Measurements from ENCODE around the gene ZSWIM4.
A peak's percentile ranks its signal among the peaks of the same experiment; 100 is the strongest.
"Not testable (repeated sequence)": the region's sequence is repeated elsewhere in the genome, so short reads cannot be mapped to it uniquely, and the experiment has no call there.

Gene ZSWIM4

GRCh38 chr19:13794757-13795589, at the start of gene ZSWIM4:
Gene ZSWIM4, plus strand, starts transcription at chr19:13795443. Its CDS starts 206 bp downstream, at chr19:13795649.
- DNase-seq (ENCODE audit: low spot score), result peak; percentile 98

GRCh38 chr19:13747098-13747453, 48.2 kb upstream of the ZSWIM4 start:
- no peak for DNase-seq (ENCODE audit: low spot score)

- no peak for DNase-seq (ENCODE audit: low spot score)
These were observed 46.9 kb upstream of the ZSWIM4 start for GRCh38 chr19:13748169-13748828.

- no peak for DNase-seq (ENCODE audit: low spot score)
These were observed 43.8 kb upstream of the ZSWIM4 start for GRCh38 chr19:13751436-13751835.

DNA sequence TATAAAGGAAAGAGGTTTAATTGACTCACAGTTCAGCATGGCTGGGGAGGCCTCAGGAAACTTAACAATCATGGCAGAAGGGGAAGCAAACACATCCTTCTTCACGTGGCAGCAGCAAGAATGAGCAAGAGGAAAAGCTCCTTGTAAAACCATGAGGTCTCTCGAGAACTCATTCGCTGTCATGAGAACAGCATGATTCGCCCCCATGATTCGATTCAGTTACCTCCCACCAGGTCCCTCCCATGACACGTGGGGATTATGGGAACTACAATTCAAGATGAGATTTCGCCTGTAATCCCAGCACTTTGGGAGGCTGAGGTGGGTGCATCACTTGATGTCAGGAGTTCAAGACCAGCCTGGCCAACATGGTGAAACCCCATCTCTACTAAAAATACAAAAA, 41.6 kb upstream of the ZSWIM4 start:
- not testable (repeated sequence) for DNase-seq (ENCODE audit: low spot score)

DNA sequence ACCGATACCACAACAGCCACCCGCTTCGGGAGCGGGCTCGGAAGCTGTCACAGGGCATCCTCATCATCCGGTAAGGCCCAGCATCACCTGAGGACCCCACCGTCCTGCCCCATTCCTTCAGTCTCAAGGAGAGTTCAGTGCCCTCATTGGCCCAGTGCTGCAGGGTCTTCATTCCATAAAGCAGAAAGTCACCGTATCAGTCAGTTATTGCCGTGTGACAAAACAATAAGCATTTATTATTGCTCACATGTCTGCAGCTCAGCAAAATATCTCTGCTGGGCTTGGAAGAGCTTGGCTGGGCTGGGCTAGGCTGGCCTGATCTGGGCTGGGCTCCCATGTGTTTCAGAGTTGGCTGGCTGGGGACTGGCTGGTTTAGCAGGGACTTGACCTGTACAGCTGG, 39.0 kb upstream of the ZSWIM4 start:
- no peak for DNase-seq (ENCODE audit: low spot score)

DNA sequence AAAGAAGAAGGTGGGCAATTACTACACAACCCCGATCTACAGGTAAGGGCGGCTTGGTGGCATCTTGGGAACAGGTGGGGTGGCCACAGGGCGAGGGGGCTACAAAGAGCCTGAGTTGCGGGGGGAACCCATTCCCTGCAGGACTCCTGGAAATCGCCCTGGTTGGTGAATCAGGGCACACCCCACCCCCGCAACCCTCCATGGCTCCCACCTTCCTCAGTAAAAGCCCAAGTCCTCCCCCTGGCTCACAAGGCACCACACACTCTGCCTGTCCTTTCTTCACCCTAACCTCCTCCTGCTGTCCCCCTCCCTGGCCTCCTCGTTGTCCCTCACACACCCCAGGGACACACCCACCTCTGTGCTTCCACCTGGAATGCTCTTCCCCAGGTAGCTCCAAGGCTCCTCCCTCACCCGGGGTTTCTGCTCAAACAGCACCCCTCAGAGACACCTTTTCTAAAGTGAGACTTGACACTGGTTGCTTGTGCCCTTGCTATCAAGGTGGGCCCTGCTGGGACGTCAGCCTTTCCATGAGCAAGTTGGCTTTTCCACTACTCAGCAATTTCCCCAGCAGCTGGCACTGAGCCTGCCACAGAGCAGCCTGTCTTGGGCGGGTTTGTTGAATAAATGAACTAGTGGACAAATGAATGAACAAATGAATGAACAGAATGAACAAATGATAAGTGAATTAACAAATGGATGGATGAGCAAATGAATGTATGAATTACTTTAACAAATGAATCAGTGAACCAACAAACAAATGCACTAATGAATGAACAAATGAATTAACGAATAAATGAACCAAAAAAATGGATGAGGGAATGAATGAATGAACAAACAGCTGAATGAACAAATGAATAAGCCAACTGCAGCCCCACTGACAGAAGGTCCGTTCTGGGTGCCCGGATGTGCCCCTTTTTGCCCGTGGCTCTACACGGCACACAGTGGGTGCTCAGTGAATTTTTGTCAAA, 37.2 kb upstream of the ZSWIM4 start:
- DNase-seq (ENCODE audit: low spot score), result no peak

DNA sequence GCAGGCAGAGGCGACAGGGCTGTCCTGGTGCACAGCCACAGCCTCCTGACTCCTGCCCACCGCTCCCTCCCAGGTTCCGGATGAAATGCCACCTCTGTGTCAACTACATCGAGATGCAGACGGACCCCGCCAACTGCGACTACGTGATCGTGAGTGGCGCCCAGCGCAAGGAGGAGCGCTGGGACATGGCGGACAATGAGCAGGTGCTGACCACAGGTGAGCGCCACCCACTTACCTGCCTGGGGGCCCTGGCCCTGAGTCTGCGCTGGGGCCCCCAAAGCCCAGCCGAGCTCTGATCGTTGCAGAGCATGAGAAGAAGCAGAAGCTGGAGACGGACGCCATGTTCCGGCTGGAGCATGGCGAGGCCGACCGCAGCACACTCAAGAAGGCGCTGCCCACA, 36.4 kb upstream of the ZSWIM4 start:
- no peak for DNase-seq (ENCODE audit: low spot score)

DNA sequence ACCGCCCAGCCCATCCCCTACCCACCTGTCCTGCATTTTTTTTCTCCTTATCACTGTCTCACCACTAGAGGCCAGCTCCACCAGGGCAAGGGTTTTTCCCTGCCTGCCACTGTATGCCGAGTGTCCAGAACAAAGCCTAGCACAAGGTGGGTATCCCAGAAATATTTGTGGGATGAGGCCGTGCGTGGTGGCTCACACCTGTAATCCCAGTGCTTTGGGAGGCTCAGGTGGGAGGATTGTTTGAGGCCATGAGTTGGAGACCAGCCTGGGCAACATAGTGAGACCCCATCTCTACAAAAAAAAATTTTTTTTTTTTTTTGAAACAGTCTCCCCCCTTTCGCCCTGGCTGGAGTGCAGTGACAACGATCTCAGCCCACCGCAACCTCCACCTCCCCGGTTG, 33.8 kb upstream of the ZSWIM4 start:
- DNase-seq (ENCODE audit: low spot score), result no peak

- no peak for DNase-seq (ENCODE audit: low spot score)
These were observed 32.5 kb upstream of the ZSWIM4 start for GRCh38 chr19:13762635-13763235.

DNA sequence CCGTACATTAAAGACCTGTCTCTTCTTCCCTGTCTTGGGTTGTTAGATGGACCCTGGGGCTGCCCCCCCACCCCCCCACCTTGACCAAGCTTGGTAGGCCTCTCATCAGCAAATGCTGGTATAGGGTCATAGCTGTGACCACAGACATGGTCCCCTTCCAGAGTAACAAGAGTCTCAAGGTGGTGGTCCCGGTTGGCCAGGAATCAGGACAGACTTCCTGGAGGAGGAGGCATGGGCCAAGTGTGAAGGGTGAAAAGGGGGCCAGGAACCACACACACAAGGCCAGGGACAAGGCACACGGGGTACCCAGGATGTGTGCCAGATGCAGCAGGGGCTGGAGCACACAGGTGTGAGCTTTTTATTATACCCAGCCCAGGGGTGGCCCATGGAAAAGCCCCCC, 32.0 kb upstream of the ZSWIM4 start:
- no peak for DNase-seq (ENCODE audit: low spot score)

- DNase-seq (ENCODE audit: low spot score), result peak; percentile 89
These were observed 31.0 kb upstream of the ZSWIM4 start, which contains the start of gene MRI1 for GRCh38 chr19:13764101-13764807. Gene MRI1, plus strand, starts transcription at chr19:13764522. Its CDS starts 67 bp downstream, at chr19:13764589.

- DNase-seq (ENCODE audit: low spot score), result no peak
These were observed 30.3 kb upstream of the ZSWIM4 start for GRCh38 chr19:13764821-13765394.

- DNase-seq (ENCODE audit: low spot score), result no peak
These were observed 29.7 kb upstream of the ZSWIM4 start for GRCh38 chr19:13765395-13766094.

DNA sequence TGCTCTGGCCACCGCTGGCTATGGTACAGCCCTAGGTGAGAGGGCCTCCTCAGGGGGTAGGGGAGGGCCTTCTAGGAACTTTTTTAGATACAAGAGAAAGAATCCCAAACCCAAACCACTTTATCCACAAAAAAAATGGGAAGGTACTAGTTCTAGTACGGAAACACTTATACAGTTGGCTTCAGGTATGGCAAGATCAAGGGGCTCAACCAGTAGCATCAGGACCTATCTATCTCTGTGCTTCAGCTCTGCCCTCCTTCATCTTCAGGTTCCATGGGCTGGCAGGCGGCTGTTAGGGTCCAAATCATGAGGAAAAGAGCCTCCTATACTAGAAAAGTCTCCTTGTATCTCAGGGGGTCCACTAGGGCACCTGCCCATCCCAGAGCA, 29.2 kb upstream of the ZSWIM4 start:
- no peak for DNase-seq (ENCODE audit: low spot score)

DNA sequence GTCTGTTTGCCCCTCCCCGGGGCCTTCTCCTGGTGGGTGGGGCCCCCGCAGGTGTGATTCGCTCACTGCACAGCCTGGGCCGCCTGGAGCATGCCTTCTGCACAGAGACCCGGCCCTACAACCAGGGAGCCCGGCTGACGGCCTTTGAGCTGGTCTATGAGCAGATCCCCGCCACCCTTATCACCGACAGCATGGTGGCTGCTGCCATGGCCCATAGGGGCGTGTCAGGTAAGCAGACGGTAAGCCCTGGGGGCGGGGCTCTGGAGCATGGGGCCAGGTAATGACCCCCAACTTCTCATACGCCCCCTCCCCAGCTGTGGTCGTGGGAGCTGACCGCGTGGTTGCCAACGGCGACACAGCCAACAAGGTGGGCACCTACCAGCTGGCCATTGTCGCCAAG, 26.7 kb upstream of the ZSWIM4 start:
- DNase-seq (ENCODE audit: low spot score), result no peak

GRCh38 chr19:13770013-13770635, 25.1 kb upstream of the ZSWIM4 start:
- DNase-seq (ENCODE audit: low spot score), result no peak

DNA sequence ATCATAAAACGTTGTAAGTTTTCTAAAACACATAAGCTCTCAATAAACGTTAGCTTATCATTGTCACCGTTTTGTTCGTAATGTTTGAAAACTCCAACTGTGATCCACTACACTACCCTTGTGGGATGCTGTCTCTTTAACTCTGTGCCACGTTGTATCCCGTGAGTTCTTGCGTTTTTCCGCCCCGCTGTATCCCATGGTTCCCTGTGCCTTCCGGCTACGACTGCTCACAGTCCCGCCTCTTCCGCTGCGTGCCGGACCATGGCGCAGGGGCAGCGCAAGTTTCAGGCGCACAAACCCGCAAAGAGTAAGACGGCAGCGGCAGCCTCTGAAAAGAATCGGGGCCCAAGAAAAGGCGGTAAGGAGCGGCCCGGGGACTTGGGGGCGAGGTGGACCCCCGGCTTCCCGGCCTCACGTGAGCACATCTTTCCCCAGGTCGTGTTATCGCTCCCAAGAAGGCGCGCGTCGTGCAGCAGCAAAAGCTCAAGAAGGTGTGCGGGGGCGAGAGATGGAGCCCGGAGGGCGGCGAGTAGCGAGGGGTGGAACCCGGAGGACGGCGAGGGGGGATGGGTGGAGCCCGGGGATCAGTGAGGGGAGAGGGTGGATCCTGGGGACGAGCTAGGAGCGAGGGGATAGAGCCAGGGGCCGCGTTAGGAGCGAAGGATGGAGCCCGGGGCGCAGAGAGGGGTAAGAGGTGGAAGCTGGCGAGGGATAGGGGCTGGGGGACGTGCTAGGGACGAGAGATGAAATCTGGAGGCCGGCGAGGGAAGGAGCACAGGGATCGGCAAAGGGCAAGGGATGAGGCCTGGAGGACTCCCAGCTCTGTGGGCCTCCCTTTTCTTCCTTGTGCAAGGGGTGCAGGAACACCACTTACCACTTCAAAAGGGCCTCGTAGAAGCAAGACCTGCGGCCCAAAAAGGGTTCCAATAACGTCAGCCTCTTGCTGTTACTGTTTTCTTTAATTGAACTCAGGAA, 20.7 kb upstream of the ZSWIM4 start, which contains the start of gene C19orf53:
Gene C19orf53, plus strand, starts transcription at position 240 of the 975 bp plus-strand sequence. Its CDS starts 22 bp downstream, at position 262.
- peak; percentile 92 for DNase-seq (ENCODE audit: low spot score)
